HepG2 (cell line): ENCODE results near the gene STYK1. TPM values are rescaled to one million over a fixed set of nuclear protein-coding genes. Genes with fewer than 3 reads are reported as not detected.
"Not testable (repeated sequence)": the region's sequence is repeated elsewhere in the genome, so short reads cannot be mapped to it uniquely, and the experiment has no call there.

Experiments used
- ATAC-seq: fragments of 200-7000 bp; cut with Tn5 transposase; 3 replicates; pipeline ENCODE4 v1.9.1; 2020; ENCODE audit warnings: mild to moderate bottlenecking, moderate library complexity
- BruUV-seq: library from RNA; stranded (reverse); fragments of 400-500 nt; replicated peaks from 2 replicates; lab custom pipeline; 2021; lab: Mats Ljungman, UMichigan
- CTCF ChIA-PET: fragments of 300-600 bp; formaldehyde crosslinking; extraction: SDS; loops from one replicate; lab custom pipeline; 2021; ENCODE audit warnings: low total read pairs, inconsistent platforms, low intra/inter-chr PET ratio; lab: Yijun Ruan, JAX
- POLR2A ChIA-PET: fragments of 350-600 bp; sonication (Branson Sonifier 250); formaldehyde crosslinking; loops from one replicate; lab custom pipeline; 2020; ENCODE audit warnings: antibody characterized with exemption, inconsistent platforms; lab: Yijun Ruan, JAX
- DNase-seq: peaks from one replicate; pipeline ENCODE4 v3.0.0-alpha.2; 2015; ENCODE audit warnings: low spot score
- FAIRE-seq: peaks from 3 replicates; lab custom pipeline; 2011; peaks lifted over from hg19 to GRCh38; lab: Jason Lieb, UNC
- H2AFZ ChIP-seq: one replicate; pipeline ENCODE4 v1.6.1; 2011; ENCODE audit warnings: low read length, inconsistent platforms
- H3K27ac ChIP-seq: fragments of 300-600 bp; 3 replicates; pipeline ENCODE4 v1.8.0; 2011; ENCODE audit warnings: mixed run types, mild to moderate bottlenecking, mixed read lengths, low read length, inconsistent platforms; ENCODE audit not compliant: insufficient read depth; ENCODE audit errors: extremely low read length
- H3K27me3 ChIP-seq, 2 experiments: fragments of 200-600 bp in 1 of 2; 2 replicates in 1 of 2; 3 replicates in 1 of 2; pipeline versions ENCODE4 v1.6.0 to v1.8.0; 2011; ENCODE audit warnings: low read length in 2 of 2, mild to moderate bottlenecking in 2 of 2, moderate library complexity in 2 of 2, inconsistent platforms in 1 of 2; ENCODE audit not compliant: insufficient read depth in 2 of 2, control insufficient read depth in 1 of 2
- H3K36me3 ChIP-seq, 2 experiments: fragments of 200-600 bp in 1 of 2; replicated peaks in 1 of 2; 2 replicates in 1 of 2; 3 replicates in 1 of 2; pipeline versions ENCODE4 v1.5.1 to v1.8.0; 2011; ENCODE audit warnings: low read length in 2 of 2, inconsistent platforms in 1 of 2; ENCODE audit not compliant: insufficient read depth in 2 of 2, control insufficient read depth in 1 of 2
- H3K4me1 ChIP-seq: 2 replicates; pipeline ENCODE4 v1.5.1; 2012; ENCODE audit warnings: low read length, inconsistent platforms; ENCODE audit not compliant: insufficient read depth
- H3K4me2 ChIP-seq: 2 replicates; pipeline ENCODE4 v1.6.0; 2011; ENCODE audit warnings: low read depth, low read length, inconsistent platforms
- H3K4me3 ChIP-seq, 3 experiments: fragments of 200-600 bp in 1 of 3; sonication (generic), shearing (Covaris generic) in 1 of 3; replicated peaks in 1 of 3; 2 replicates each; pipeline ENCODE4 v1.5.1; 2011 to 2016; ENCODE audit warnings: low read length in 3 of 3, inconsistent platforms in 2 of 3, low read depth in 2 of 3, mild to moderate bottlenecking in 2 of 3, control low read depth in 1 of 3, mixed read lengths in 1 of 3; ENCODE audit not compliant: insufficient read depth in 1 of 3
- H3K79me2 ChIP-seq: one replicate; pipeline ENCODE4 v1.6.1; 2011; ENCODE audit warnings: low read length, inconsistent platforms; ENCODE audit not compliant: insufficient read depth
- H3K9ac ChIP-seq: 2 replicates; pipeline ENCODE4 v1.6.0; 2011; ENCODE audit warnings: mild to moderate bottlenecking, low read depth, low read length, inconsistent platforms; ENCODE audit not compliant: insufficient read depth
- H3K9me3 ChIP-seq: 2 replicates; pipeline ENCODE4 v1.5.1; 2012; ENCODE audit warnings: mild to moderate bottlenecking, low read length
- H4K20me1 ChIP-seq: 2 replicates; pipeline ENCODE4 v1.6.0; 2011; ENCODE audit warnings: inconsistent platforms, mild to moderate bottlenecking, low read length, moderate library complexity; ENCODE audit not compliant: insufficient read depth
- ATRX ChIP-seq: sonication (generic); formaldehyde crosslinking; IDR thresholded peaks from 2 replicates; pipeline ENCODE4 v1.4.0; 2020; ENCODE audit warnings: missing genetic modification reagents, borderline replicate concordance
- CTCF ChIP-seq: sonication (generic); formaldehyde crosslinking; IDR thresholded peaks from 2 replicates; pipeline ENCODE4 v1.5.0; 2020; ENCODE audit warnings: mild to moderate bottlenecking, missing genetic modification reagents, moderate library complexity
- IRX3 ChIP-seq: sonication (generic); formaldehyde crosslinking; IDR thresholded peaks from 2 replicates; pipeline ENCODE4 v1.8.1; 2023; ENCODE audit warnings: mild to moderate bottlenecking, low read depth, missing genetic modification reagents, borderline replicate concordance
- KDM2A ChIP-seq: sonication (generic); formaldehyde crosslinking; IDR thresholded peaks from 2 replicates; pipeline ENCODE4 v1.4.0; 2020; ENCODE audit warnings: low read depth, missing genetic modification reagents, borderline replicate concordance
- KLF13 ChIP-seq: sonication (generic); formaldehyde crosslinking; IDR thresholded peaks from 2 replicates; pipeline ENCODE4 v1.4.0; 2020; ENCODE audit warnings: mild to moderate bottlenecking, missing genetic modification reagents
- MTF2 ChIP-seq: sonication (generic); formaldehyde crosslinking; IDR thresholded peaks from 2 replicates; pipeline ENCODE4 v1.5.0; 2020; ENCODE audit warnings: missing genetic modification reagents, borderline replicate concordance
- RBM22 ChIP-seq: fragments of 200-400 bp; formaldehyde crosslinking; optimal IDR thresholded peaks from 2 replicates; pipeline ENCODE3; 2017; ENCODE audit warnings: mild to moderate bottlenecking, low read length, moderate library complexity
- SMYD3 ChIP-seq: sonication (generic); formaldehyde crosslinking; IDR thresholded peaks from 2 replicates; pipeline ENCODE4 v1.8.1; 2023; ENCODE audit warnings: mild to moderate bottlenecking, missing genetic modification reagents
- SNAPC2 ChIP-seq: sonication (generic); formaldehyde crosslinking; IDR thresholded peaks from 2 replicates; pipeline ENCODE4 v1.8.1; 2022; ENCODE audit warnings: mild to moderate bottlenecking, missing genetic modification reagents
- ZBTB49 ChIP-seq: sonication (generic); formaldehyde crosslinking; IDR thresholded peaks from 2 replicates; pipeline ENCODE4 v1.4.0; 2020; ENCODE audit warnings: missing genetic modification reagents, borderline replicate concordance
- ZNF567 ChIP-seq: sonication (generic); formaldehyde crosslinking; IDR thresholded peaks from 2 replicates; pipeline ENCODE4 v1.8.1; 2023; ENCODE audit warnings: mild to moderate bottlenecking, missing genetic modification reagents, borderline replicate concordance
- ZNF614 ChIP-seq: IDR thresholded peaks from 2 replicates; pipeline ENCODE4 v1.6.1; 2018; ENCODE audit warnings: missing biosample characterization, missing genetic modification reagents, inconsistent platforms, borderline replicate concordance
- WGBS: methylation state at CpG from one replicate; pipeline ENCODE4 v1.1.6; 2017; ENCODE audit warnings: low lambda C conversion rate; 5-methylcytosine and 5-hydroxymethylcytosine counted together
- in situ Hi-C: cut with HindIII; loops from 2 replicates; pipeline ENCODE4 v1.10.0; 2017; ENCODE audit warnings: low pct_unique_long_range_greater_than_20kb; ENCODE audit not compliant: extremely low pct_ligation_motif_present
- intact Hi-C: fragments of 100-400 bp; cut with micrococcal nuclease; formaldehyde crosslinking; loops from one replicate; pipeline ENCODE4 v1.10.0; 2022; ENCODE audit not compliant: unreplicated experiment
- polyA plus RNA-seq, 8 experiments: library from polyadenylated mRNA; depleted of rRNA in 3 of 8; stranded (reverse) in 7 of 8; unstranded in 1 of 8; fragments of >200 nt; fragmentation: Illumina TruSeq in 4 of 8; extraction: Trizol in 4 of 8; gene quantifications; 2 replicates each; pipeline versions ENCODE4 v1.2.1 to v1.2.3, GENCODE V29; 2011 to 2016; ENCODE audit warnings: low read depth in 4 of 8, missing spikeins in 1 of 8, mixed read lengths in 1 of 8; ENCODE audit not compliant: insufficient read depth in 1 of 8
- total RNA-seq, 5 experiments: library from RNA; depleted of rRNA; stranded (reverse); fragments of >200 nt; fragmentation: Illumina TruSeq; extraction: Trizol; gene quantifications; 2 replicates each; pipeline ENCODE4 v1.2.3, GENCODE V29; 2016; ENCODE audit warnings: low read depth in 1 of 5
- TF ChIP-seq, protein P1 (sequence below): sonication (generic); formaldehyde crosslinking; IDR thresholded peaks from 2 replicates; pipeline ENCODE4 v1.4.0; 2020; ENCODE audit warnings: missing genetic modification reagents

The STYK1 gene
- total and polyA plus RNA-seq, 2 of the 13 experiments (the other 11 are each of a cell fraction or from before 2014, with no cell fraction given), result not detected

- no peaks in the 10 kb centered on the region for H4K20me1 ChIP-seq
- no TSS peak for BruUV-seq
- no peak overlapping the region for H2AFZ ChIP-seq
- no peak overlapping the region for H3K27ac ChIP-seq
- H3K79me2 ChIP-seq, result no peaks in the 10 kb centered on the region
- no peak for FAIRE-seq
- H3K9ac ChIP-seq, result no peak overlapping the region
- no peak for ATAC-seq
- ChIA-PET CTCF (no interaction called here), POLR2A (no interaction called here)
- H3K36me3 ChIP-seq, result no peaks in the 10 kb centered on the region
- DNase-seq, result no peak
- no peak for TF ChIP-seq IRX3
- no peak for TF ChIP-seq ZBTB49 (CRISPR knock-in tag)
- TF ChIP-seq ATRX, result no peak
- TF ChIP-seq KDM2A (CRISPR knock-in tag), result no peak
- TF ChIP-seq ZNF614, result no peak
- TF ChIP-seq RBM22, result no peak
- no peak for TF ChIP-seq MTF2 (CRISPR knock-in tag)
- TF ChIP-seq KLF13, result no peak
- TF ChIP-seq SMYD3 (CRISPR knock-in tag), result no peak
- no peak for TF ChIP-seq SNAPC2 (CRISPR knock-in tag)
- no peak for TF ChIP-seq CTCF (CRISPR knock-in tag)
- no peak for TF ChIP-seq ZNF567 (CRISPR knock-in tag)
- TF ChIP-seq, protein P1, sequence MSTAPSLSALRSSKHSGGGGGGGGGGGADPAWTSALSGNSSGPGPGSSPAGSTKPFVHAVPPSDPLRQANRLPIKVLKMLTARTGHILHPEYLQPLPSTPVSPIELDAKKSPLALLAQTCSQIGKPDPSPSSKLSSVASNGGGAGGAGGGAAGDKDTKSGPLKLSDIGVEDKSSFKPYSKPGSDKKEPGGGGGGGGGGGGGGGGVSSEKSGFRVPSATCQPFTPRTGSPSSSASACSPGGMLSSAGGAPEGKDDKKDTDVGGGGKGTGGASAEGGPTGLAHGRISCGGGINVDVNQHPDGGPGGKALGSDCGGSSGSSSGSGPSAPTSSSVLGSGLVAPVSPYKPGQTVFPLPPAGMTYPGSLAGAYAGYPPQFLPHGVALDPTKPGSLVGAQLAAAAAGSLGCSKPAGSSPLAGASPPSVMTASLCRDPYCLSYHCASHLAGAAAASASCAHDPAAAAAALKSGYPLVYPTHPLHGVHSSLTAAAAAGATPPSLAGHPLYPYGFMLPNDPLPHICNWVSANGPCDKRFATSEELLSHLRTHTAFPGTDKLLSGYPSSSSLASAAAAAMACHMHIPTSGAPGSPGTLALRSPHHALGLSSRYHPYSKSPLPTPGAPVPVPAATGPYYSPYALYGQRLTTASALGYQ (CRISPR knock-in tag), result no peak
- no peak overlapping the region for H3K4me2 ChIP-seq
- H3K27me3 ChIP-seq, result no peaks in the 10 kb centered on the region
- WGBS, result 79% methylated on average over 2 of the region's 2 CpGs
- H3K4me1 ChIP-seq, result no peaks in the 10 kb centered on the region
- in situ Hi-C loops, result no loop called here
- H3K4me3 ChIP-seq, result no peak overlapping the region
- intact Hi-C loops, result no loop called here
- no peaks in the 10 kb centered on the region for H3K9me3 ChIP-seq
These were observed 99.5 kb downstream of the STYK1 start for GRCh38 chr12:10574307-10574706.

GRCh38 chr12:10572021-10572490, 101.8 kb downstream of the STYK1 start:
- H3K4me1 ChIP-seq, DNase-seq, FAIRE-seq, POLR2A ChIA-PET, ATAC-seq, H3K36me3 ChIP-seq, H3K4me2 ChIP-seq, H4K20me1 ChIP-seq, H3K27ac ChIP-seq, H3K9me3 ChIP-seq, H2AFZ ChIP-seq, CTCF ChIA-PET, H3K4me3 ChIP-seq, BruUV-seq, in situ Hi-C loops, H3K79me2 ChIP-seq, H3K9ac ChIP-seq, intact Hi-C loops, H3K27me3 ChIP-seq: not testable (repeated sequence)
- WGBS, result 6% methylated on average over 3 of the region's 3 CpGs
